ENCODE measurements around the gene LPP.

DNA sequence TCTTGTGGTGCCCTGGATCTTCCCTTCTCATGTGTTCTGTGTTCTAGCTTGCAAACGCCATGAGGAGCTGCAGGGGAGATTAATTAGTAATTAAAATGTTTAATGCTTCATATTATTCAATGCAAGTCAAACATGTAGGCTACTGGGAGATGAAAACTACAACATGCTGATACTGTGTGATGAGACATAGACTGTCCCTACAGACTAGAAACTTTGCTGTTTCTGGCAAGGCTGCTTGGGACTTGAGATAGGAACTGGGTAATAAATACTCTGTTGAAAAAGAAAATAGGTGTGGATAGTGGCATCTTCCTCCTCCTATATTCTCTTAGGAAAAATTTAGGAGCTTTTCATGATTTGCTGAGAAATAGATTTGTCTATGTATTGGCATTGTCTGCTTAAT is 379.2 kb downstream of the LPP start:
- no peak for TF ChIP-seq EP300 (IDR thresholded peaks at IDR 0.05)
- TF ChIP-seq, protein P1, sequence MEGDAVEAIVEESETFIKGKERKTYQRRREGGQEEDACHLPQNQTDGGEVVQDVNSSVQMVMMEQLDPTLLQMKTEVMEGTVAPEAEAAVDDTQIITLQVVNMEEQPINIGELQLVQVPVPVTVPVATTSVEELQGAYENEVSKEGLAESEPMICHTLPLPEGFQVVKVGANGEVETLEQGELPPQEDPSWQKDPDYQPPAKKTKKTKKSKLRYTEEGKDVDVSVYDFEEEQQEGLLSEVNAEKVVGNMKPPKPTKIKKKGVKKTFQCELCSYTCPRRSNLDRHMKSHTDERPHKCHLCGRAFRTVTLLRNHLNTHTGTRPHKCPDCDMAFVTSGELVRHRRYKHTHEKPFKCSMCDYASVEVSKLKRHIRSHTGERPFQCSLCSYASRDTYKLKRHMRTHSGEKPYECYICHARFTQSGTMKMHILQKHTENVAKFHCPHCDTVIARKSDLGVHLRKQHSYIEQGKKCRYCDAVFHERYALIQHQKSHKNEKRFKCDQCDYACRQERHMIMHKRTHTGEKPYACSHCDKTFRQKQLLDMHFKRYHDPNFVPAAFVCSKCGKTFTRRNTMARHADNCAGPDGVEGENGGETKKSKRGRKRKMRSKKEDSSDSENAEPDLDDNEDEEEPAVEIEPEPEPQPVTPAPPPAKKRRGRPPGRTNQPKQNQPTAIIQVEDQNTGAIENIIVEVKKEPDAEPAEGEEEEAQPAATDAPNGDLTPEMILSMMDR (IDR thresholded peaks at IDR 0.05), result no peak

All from ovary (tissue), 3 donors.